Measurements from ENCODE around the gene ARMC9. TPM values are rescaled to one million over a fixed set of nuclear protein-coding genes. Genes with fewer than 3 reads are reported as not detected.
"Not testable (repeated sequence)": the region's sequence is repeated elsewhere in the genome, so short reads cannot be mapped to it uniquely, and the experiment has no call there.

The ARMC9 gene
- total and polyA plus RNA-seq, 4 donors: 20.5 to 51.6 (median 38.6) TPM

DNA sequence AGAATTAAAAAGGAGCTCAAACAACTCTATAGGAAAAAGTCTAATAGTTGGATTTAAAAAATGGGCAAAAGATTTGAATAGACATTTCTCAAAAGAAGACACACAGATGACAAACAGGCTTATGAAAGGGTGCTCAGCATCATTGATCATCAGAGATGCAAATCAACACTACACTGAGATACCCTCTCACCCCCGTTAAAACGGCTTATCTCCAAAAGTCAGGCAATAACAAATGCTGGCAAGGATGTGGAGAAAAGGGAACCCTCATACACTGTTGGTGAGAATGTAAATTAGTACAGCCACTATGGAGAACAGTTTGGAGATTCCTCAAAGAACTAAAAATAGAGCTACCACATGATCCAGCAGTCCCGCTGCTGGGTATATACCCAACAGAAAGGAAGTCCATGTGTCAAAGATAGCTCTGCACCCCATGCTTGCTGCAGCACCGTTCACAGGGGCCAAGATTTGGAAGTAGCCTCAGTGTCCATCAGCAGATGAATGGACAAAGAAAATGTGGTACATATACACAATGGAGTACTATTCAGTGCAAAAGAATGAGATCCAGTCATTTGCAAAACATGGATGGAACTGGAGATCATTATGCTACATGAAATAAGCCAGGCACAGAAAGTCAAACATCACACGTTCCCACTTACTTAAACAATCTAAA lies 150.4 kb downstream of the ARMC9 start:
- H3K4me1 ChIP-seq (ENCODE audit: control insufficient read depth in 5 of 5, insufficient read depth in 5 of 5, low read length in 5 of 5): peaks cover 0 to 3% (median 0%) of the 10 kb centered on the region in 5 donors
- no peaks in the 10 kb centered on the region for H3K9me3 ChIP-seq (ENCODE audit: control insufficient read depth in 4 of 4, insufficient read depth in 3 of 4, low read length in 3 of 4)
- DNase-seq (no peak), ATAC-seq (ENCODE audit: insufficient read depth, low FRiP score) (no peak)
- 43 to 48% methylated on average over 5 of the region's 5 CpGs for WGBS, 2 donors
- H3K9ac ChIP-seq (ENCODE audit: insufficient read depth in 1 of 2, low read length in 2 of 2): no peak overlapping the region
- no peak overlapping the region for H3K27ac ChIP-seq (ENCODE audit: low read depth in 1 of 2, low read length in 1 of 2)
- peaks cover 0 to 2% (median 0%) of the 10 kb centered on the region in 4 donors for H3K36me3 ChIP-seq (ENCODE audit: control insufficient read depth in 4 of 4, insufficient read depth in 4 of 4, low read length in 4 of 4)
- H3K27me3 ChIP-seq (ENCODE audit: control insufficient read depth in 3 of 3, insufficient read depth in 3 of 3, low read length in 2 of 3): no peaks in the 10 kb centered on the region
- no peak overlapping the region for H3K4me3 ChIP-seq
- TF ChIP-seq, protein P1, sequence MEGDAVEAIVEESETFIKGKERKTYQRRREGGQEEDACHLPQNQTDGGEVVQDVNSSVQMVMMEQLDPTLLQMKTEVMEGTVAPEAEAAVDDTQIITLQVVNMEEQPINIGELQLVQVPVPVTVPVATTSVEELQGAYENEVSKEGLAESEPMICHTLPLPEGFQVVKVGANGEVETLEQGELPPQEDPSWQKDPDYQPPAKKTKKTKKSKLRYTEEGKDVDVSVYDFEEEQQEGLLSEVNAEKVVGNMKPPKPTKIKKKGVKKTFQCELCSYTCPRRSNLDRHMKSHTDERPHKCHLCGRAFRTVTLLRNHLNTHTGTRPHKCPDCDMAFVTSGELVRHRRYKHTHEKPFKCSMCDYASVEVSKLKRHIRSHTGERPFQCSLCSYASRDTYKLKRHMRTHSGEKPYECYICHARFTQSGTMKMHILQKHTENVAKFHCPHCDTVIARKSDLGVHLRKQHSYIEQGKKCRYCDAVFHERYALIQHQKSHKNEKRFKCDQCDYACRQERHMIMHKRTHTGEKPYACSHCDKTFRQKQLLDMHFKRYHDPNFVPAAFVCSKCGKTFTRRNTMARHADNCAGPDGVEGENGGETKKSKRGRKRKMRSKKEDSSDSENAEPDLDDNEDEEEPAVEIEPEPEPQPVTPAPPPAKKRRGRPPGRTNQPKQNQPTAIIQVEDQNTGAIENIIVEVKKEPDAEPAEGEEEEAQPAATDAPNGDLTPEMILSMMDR (IDR thresholded peaks at IDR 0.05; ENCODE audit: control extremely low read depth, extremely low read depth): no peak

DNA sequence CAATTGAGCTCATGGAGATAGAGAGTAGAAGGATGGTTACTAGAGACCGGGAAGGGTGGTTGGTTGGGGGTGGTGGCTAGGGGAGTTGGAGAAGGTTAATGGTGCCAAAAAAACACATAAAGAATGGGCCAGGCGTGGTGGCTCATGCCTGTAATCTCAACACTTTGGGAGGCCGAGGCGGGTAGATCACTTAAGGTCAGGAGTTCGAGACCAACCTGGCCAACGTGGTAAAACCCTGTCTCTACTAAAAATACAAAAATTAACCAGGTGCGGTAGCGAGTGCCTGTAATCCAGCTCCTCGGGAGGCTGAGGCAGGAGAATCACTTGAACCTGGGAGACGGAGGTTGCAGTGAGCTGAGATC lies 150.9 kb downstream of the ARMC9 start:
- H3K36me3 ChIP-seq (ENCODE audit: control insufficient read depth in 4 of 4, insufficient read depth in 4 of 4, low read length in 4 of 4); H3K27me3 ChIP-seq (ENCODE audit: control insufficient read depth in 3 of 3, insufficient read depth in 3 of 3, low read length in 2 of 3); DNase-seq; H3K4me1 ChIP-seq (ENCODE audit: control insufficient read depth in 5 of 5, insufficient read depth in 5 of 5, low read length in 5 of 5); H3K9ac ChIP-seq (ENCODE audit: insufficient read depth in 1 of 2, low read length in 2 of 2); ATAC-seq (ENCODE audit: insufficient read depth, low FRiP score); H3K9me3 ChIP-seq (ENCODE audit: control insufficient read depth in 4 of 4, insufficient read depth in 3 of 4, low read length in 3 of 4); H3K4me3 ChIP-seq; H3K27ac ChIP-seq (ENCODE audit: low read depth in 1 of 2, low read length in 1 of 2): not testable (repeated sequence)
- 95 to 96% methylated on average over 10 of the region's 10 CpGs for WGBS, 2 donors

DNA sequence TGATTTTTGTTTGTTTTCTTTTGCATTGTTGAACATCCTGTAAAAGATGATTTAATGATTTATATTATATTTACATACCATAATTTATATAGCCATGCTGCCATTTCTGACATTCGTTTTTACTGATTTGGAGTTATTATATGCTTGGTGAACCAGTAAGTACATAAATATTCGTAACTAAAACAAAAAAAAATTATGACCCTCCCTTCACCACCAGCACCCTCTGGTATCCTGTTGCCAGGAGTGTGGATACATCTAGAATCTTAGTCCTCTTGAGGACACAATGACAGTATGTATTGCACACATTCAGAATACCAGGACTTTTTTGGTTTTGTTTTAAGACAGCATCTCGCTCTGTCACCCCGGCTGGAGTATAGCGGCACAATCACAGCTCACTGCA lies 153.2 kb downstream of the ARMC9 start:
- H3K9ac ChIP-seq (ENCODE audit: insufficient read depth in 1 of 2, low read length in 2 of 2): no peak overlapping the region
- TF ChIP-seq, protein P1 (IDR thresholded peaks at IDR 0.05; ENCODE audit: control extremely low read depth, extremely low read depth): no peak
- peaks cover 0 to 5% (median 0%) of the 10 kb centered on the region in 5 donors for H3K4me1 ChIP-seq (ENCODE audit: control insufficient read depth in 5 of 5, insufficient read depth in 5 of 5, low read length in 5 of 5)
- no peaks in the 10 kb centered on the region for H3K27me3 ChIP-seq (ENCODE audit: control insufficient read depth in 3 of 3, insufficient read depth in 3 of 3, low read length in 2 of 3)
- H3K4me3 ChIP-seq: no peak overlapping the region
- H3K36me3 ChIP-seq (ENCODE audit: control insufficient read depth in 4 of 4, insufficient read depth in 4 of 4, low read length in 4 of 4): peaks cover 0 to 2% (median 0%) of the 10 kb centered on the region in 4 donors
- ATAC-seq (ENCODE audit: insufficient read depth, low FRiP score) (no peak), DNase-seq (no peak)
- H3K27ac ChIP-seq (ENCODE audit: low read depth in 1 of 2, low read length in 1 of 2): no peak overlapping the region
- WGBS, 2 donors: 85 to 93% methylated on average over 5 of the region's 5 CpGs
- H3K9me3 ChIP-seq (ENCODE audit: control insufficient read depth in 4 of 4, insufficient read depth in 3 of 4, low read length in 3 of 4): no peaks in the 10 kb centered on the region

DNA sequence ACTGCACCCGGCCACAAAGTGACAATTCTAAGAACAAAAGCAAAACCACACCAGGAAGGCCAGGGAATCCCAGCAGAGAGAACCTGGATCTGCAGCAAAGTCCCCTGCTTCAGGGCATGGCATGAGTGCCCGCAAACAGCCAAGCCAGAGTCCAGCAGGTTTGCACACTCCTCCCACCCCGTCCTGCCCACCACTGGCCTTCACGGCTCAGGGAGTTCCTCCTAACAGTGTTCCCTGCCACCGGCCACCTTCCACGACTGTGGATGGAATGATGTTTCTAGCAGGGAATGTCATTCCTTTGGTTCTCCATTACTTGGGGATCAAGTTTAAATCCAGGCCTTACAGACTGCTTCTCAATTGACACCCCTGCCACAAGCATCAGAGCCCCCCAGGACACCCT lies 155.0 kb downstream of the ARMC9 start:
- Histone ChIP-seq H3K9ac (ENCODE audit: insufficient read depth in 1 of 2, low read length in 2 of 2) (no peak overlapping the region), H3K4me1 (ENCODE audit: control insufficient read depth in 5 of 5, insufficient read depth in 5 of 5, low read length in 5 of 5) (peaks cover 0 to 6% (median 0%) of the 10 kb centered on the region in 5 donors), H3K27me3 (ENCODE audit: control insufficient read depth in 3 of 3, insufficient read depth in 3 of 3, low read length in 2 of 3) (no peaks in the 10 kb centered on the region), H3K4me3 (no peak overlapping the region), H3K9me3 (ENCODE audit: control insufficient read depth in 4 of 4, insufficient read depth in 3 of 4, low read length in 3 of 4) (no peaks in the 10 kb centered on the region), H3K36me3 (ENCODE audit: control insufficient read depth in 4 of 4, insufficient read depth in 4 of 4, low read length in 4 of 4) (peaks cover 0 to 4% (median 0%) of the 10 kb centered on the region in 4 donors), H3K27ac (ENCODE audit: low read depth in 1 of 2, low read length in 1 of 2) (no peak overlapping the region)
- TF ChIP-seq, protein P1 (IDR thresholded peaks at IDR 0.05; ENCODE audit: control extremely low read depth, extremely low read depth): no peak
- no peak for ATAC-seq (ENCODE audit: insufficient read depth, low FRiP score)
- 90 to 94% methylated on average over 5 of the region's 6 CpGs for WGBS, 2 donors
- DNase-seq: no peak

All from lung (tissue), 12 donors.